Breast epithelium (tissue), 3 donors: Measurements from ENCODE around the gene MAP2K6.

ENCODE experiments used
- CTCF ChIP-seq, 3 donors: fragments of 450-650 bp; IDR thresholded peaks; one replicate each; pipeline ENCODE4 v1.5.1; 2016 to 2017; ENCODE audit warnings: antibody characterized with exemption in 3 of 3, mild to moderate bottlenecking in 3 of 3, moderate library complexity in 3 of 3
- POLR2A ChIP-seq: fragments of 450-650 bp; IDR thresholded peaks from one replicate; pipeline ENCODE4 v1.6.1; 2016; ENCODE audit warnings: antibody characterized with exemption, mild to moderate bottlenecking, moderate library complexity
- POLR2AphosphoS5 ChIP-seq, 3 donors: sonication (generic); formaldehyde crosslinking; IDR thresholded peaks; one replicate each; pipeline ENCODE4 v1.6.1; 2017; ENCODE audit warnings: antibody characterized with exemption in 3 of 3

- TF ChIP-seq CTCF (IDR thresholded peaks at IDR 0.05) = no peak
- TF ChIP-seq POLR2AphosphoS5 (IDR thresholded peaks at IDR 0.05) = no peak
- TF ChIP-seq POLR2A = no peak
Measured at GRCh38 chr17:69454051-69454450, 39.6 kb downstream of the MAP2K6 start.
